GM19193 (cell line): ENCODE data around the gene AHSG.

ENCODE experiments used
- POLR2A ChIP-seq: IDR thresholded peaks from 4 replicates; pipeline ENCODE4 v1.6.1; 2011; ENCODE audit not compliant: insufficient read depth, insufficient read length; ENCODE audit errors: extremely low read depth

AHSG gene

DNA sequence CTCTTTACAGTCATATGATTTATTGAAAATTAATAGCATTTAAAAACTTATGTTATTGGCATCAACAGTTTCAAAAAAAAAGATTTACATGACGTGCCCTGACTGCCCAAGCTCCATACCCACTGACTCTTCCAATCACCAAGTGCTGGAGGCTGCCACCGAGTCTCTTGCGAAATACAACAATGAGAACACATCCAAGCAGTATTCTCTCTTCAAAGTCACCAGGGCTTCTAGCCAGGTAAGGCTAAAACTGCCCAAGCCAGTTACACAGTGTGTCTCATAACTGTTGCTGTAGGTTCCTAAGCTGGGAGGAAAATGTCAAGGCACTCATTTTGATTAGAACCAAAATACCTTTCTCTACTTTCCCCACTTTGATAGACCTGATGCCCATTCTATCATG, 31.8 kb downstream of the AHSG start:
- TF ChIP-seq POLR2A = no peak

DNA sequence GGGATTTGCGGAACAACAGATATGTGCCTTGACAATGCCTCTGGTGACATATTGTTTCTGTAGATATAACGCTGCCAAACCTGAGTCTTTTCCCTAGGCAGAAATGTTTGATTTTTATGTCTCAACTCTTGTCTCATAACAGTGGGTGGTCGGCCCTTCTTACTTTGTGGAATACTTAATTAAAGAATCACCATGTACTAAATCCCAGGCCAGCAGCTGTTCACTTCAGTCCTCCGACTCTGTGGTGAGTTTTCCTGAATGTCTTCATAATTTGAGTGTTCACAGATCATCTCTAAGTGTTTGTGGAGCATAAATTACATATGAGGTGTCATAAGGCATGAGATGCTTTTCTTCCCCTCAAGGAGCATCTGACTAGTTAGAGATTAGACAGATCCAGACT, 33.2 kb downstream of the AHSG start:
- no peak for TF ChIP-seq POLR2A

DNA sequence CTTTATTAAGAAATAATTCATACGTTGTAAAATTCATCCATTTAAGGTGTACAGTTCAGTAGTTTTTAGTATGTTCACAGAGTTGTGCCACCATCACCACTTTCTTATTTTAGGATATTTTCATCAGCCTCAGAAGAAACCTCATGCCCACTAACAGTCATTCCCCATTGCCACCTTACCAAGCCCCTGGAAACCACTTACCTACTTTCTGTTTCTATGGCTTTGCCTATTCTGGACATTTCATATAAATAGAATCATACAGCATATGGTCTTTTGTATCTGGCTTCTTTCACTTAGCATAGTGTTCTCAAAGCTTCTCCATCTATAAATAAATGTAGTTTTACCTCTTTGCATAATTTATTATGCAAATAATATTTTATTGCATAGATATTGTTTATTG, 34.0 kb downstream of the AHSG start:
- no peak for TF ChIP-seq POLR2A

DNA sequence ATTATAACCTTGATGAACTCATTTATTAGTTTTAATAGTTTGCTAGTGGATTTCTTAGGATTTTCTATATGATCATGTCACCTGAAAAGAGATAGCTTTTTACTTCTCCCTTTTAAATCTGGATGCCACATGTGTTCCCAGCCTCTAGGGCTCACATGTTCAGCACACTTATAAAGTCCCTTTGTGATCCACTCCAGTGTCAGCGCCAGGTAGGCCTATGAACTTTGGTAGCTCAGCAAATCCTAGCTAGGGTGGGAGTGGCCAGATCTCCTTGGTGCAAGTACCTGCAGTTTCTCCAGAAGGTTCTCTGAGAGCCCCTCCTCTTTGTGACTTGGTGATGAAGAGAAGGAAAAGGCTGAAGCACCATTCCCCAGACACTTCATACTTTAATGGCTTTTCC, 36.0 kb downstream of the AHSG start:
- no peak for TF ChIP-seq POLR2A

DNA sequence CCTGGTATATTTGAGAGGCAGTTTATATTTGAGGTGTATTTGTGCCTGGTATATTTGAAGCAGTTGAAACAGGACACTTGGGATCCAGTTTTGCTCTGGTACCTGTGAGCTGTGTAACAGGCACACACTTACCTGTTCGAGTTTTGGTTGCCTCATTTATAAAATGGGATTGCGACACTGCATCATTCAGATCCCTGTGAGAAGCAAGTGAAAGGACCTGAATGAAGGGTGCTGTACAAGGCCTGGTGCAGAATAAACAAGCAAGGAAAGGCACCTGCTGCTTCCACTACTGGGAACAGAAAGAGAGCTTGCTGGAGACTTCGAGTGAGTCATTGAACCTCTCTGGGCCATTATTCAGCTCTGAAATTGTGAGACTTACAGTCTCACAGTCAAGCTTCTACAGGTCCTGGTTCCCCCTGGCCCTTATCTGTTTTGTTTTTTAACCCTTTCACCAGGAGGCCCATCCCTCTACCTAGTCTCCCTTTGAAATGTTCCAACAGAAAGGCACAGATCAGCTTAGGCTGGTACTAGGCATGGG, 38.9 kb downstream of the AHSG start:
- TF ChIP-seq POLR2A = no peak

DNA sequence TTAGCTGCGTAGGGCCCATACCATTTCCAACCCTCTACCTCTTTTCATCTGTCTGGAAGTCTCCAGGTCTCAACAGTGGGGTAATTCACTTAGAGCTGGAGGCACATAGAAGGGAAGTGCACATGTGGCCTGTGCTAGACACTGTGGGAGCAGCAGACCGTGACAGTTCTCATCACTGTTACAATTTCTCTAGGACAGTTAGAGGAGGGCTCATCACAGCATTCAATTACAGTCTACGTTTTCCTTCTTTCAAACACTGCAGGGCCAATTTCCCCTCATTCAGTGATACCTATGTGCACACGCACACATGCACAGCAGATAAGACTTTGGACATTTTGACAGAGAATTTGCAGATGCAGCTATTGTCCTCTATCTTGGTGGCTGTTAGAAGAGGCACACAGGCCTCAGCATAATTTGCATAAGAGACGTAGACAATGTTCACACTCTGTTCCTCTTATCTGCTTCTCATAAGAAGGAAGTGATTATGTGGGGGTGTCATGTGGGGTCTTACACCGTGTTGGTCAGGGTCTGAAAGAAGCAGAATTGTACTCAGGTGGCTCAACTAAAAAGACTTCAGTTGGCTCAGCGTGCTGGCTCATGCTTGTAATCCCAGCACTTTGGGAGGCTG, 40.3 kb downstream of the AHSG start:
- TF ChIP-seq POLR2A = no peak

DNA sequence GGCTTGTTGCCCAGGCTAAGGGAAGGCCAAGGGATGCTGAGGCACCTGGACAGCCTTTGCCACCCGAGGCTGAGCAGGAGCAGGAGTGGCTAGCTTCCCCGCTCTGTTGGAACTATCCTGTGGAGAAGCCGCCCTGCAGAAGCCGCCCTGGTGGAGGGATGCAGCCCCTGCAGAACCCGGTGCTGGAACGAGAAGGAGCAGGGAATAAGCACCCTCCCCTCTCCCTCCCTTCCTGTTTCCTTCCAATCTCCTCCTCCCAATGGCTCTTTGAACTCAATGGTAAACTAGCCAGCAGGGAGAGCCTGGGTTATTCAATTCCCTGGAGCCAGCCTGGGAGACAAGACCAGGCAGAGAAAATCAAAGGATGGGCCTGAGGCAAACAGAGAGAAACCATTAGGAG, 41.1 kb downstream of the AHSG start:
- no peak for TF ChIP-seq POLR2A

DNA sequence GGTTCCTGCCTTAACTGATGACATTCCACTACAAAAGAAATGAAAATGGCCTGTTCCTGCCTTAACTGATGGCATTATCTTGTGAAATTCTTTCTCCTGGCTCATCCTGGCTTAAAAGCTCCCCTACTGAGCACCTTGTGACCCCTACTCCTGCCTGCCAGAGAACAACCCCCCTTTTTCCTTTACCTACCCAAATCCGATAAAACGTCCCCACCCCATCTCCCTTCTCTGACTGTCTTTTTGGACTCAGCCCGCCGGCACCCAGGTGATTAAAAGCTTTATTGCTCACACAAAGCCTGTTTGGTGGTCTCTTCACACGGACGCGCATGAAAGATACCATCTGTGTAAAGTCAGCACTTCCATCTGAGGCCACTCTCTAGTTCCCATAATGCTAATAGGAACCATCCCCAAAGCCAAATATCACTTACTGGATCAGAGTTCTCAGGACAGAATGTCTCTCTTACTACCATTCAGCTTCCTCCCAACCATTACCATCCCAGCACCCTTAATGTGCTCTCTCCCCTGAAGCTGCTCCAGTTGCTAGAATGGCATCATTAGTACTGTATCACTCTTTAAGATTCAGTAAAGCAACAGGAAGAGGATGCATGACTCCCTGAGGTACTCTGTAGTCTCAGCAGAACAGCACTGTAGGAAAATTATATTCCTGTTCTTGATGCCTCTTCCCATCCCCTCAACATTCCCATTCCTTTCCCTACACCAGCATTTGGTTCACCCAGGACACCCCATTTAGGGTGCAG, 50.7 kb downstream of the AHSG start:
- no peak for TF ChIP-seq POLR2A

DNA sequence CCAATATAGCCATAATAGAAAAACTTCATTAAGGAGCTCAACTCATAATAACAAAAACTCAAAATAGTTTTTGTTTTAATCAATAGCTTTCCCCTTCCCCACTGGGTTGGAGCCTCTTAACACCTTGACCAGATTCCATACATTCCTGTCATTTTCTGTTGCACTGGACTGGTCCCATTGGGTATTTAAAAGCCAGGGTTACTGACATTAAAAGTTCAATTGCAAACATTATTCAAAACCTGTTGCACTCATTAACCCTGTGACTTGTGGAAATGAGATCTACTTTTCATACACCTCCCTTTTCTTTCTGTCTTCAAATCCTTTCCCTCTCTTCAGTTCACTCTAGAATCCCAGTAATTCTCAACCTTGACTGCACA, 51.2 kb downstream of the AHSG start:
- no peak for TF ChIP-seq POLR2A

DNA sequence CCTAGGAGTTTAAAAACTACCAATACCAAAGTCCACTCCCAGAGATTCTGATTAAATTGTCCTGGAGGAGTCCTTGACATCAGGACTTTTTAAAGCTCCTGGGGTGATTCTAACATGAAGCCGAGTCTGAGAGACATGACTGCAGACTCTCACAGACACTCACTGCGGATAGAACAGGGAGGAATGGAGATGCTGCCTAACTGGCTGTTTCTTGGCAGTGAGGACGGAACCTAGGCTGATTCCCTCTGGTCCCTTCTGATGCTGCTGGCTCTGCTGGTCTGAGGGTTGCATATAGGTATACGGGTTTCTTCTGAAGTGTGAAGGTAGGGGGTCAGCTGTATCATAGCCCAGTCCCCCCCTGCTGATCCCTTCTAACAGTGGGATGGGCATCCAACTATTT, 51.6 kb downstream of the AHSG start:
- TF ChIP-seq POLR2A = no peak

DNA sequence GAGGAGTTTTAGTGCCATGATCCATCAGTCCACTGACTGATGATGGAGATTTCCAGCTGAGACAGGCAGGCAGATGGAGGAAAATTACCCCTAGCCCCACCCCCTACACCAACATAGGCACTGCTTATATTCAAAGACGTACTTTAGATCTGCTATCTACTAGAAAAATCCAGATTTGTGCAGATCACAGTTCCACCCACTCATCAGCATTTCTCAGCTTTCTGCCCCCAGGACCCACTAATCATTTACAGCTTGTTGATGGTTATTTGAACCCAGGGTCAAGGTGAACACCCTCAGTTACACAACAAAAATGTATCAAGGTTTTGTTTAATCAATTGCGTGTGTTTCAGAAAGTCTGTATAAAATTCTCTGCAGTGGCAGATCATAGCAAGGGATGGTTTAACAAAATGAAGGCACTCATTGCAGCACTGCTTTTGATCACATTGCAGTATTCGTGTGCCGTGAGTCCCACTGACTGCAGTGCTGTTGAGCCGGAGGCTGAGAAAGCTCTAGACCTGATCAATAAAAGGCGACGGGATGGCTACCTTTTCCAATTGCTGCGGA, 52.8 kb downstream of the AHSG start, which contains the start of gene HRG:
TSS of gene HRG (plus strand) at position 390 of the 564 bp plus-strand sequence. CDS start at position 408, 18 bp downstream.
- no peak for TF ChIP-seq POLR2A

DNA sequence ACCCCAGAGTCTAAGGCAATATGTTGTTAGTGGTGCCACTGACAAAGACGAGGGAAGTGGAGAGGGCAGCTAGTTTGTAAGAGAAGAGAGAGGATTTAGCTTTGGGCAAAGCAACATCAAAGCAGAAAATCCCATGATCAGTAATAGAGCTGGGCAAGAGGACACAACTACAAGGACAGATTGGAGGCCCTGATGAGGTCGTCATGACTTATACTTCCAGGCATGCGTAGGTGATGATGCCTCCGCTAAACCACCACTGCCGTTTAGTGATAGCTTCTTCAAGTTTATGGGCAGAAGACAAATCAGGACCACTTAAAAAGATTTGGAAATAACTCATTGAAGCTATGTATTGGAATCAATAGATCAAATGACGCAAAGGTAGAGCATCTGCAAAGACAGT, 55.6 kb downstream of the AHSG start:
- TF ChIP-seq POLR2A = no peak

DNA sequence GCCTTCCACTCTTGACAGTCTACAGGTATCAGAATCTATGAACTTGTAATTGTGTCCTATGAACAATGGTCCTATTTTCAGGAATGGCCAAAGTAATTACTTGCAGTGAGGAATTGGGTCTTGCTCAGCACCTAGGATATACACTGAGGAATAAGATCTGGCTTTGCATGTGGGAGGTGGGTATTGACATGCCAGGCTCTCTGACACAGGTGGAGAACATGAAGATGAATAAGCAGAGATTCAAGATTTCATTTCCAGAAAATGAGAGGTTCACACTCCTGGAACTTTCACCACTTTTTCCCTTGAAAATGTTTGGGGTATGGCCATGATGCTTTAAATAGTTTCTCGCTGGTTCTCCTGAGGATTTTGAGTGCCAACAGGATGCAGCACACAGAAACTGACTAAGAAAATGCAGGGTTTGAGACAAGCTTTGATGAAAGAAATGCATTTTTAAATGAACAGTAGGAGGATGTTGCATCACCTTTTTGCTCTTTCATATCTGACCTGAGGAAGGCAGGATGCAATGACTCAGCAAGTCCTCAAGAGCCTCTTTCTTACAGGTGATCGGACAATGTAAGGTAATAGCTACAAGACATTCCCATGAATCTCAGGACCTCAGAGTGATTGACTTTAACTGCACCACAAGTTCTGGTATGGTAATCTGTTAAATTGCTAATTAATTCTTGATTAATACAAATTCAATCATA, 56.7 kb downstream of the AHSG start:
- no peak for TF ChIP-seq POLR2A

DNA sequence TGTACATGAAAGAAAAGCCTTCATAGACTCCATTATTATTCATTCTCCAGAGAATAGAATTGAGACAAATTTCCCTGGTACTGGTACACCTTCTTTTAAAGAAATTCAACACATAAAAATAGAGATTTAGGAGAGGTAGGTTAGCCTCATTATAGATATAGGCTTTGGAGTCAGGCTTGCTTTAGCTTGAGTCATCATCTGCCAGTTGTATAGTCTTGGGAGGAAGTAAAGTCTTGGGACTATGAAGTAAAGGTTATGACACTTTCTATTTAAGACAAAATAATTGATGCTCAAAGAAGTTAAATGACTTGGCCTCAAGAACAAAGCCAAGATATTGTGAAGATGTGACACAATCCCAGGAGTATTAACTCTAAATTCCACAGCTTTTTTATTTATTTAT, 57.3 kb downstream of the AHSG start:
- TF ChIP-seq POLR2A = no peak
